OCI-M2 (cell line): Measurements from ENCODE around the gene CCDC102A.

Experiments used
- DNase-seq: peaks from one replicate; lab custom pipeline; 2025; ENCODE audit not compliant: unreplicated experiment; lab: John Stamatoyannopoulos, UW

Gene CCDC102A

GRCh38 chr16:57538235-57538721, 1.9 kb upstream of the CCDC102A start:
- no peak for DNase-seq

GRCh38 chr16:57537581-57538234, 1.3 kb upstream of the CCDC102A start:
- no peak for DNase-seq

- DNase-seq = no peak
These were observed 779 bp upstream of the CCDC102A start for GRCh38 chr16:57537194-57537505.

- DNase-seq = peak; percentile 20
These were observed 578 bp downstream of the CCDC102A start for GRCh38 chr16:57535680-57536305.

GRCh38 chr16:57534881-57535658, 1.3 kb downstream of the CCDC102A start:
- no peak for DNase-seq

- no peak for DNase-seq
These were observed 2.0 kb downstream of the CCDC102A start for GRCh38 chr16:57534337-57534880.

- no peak for DNase-seq
These were observed 2.7 kb downstream of the CCDC102A start for GRCh38 chr16:57533431-57534336.

- no peak for DNase-seq
These were observed 4.1 kb downstream of the CCDC102A start for GRCh38 chr16:57532266-57532625.

- no peak for DNase-seq
These were observed 4.6 kb downstream of the CCDC102A start for GRCh38 chr16:57531635-57532265.

GRCh38 chr16:57531253-57531575, 5.2 kb downstream of the CCDC102A start:
- DNase-seq = no peak

GRCh38 chr16:57530522-57531252, 5.7 kb downstream of the CCDC102A start:
- DNase-seq = no peak

- DNase-seq = no peak
These were observed 6.3 kb downstream of the CCDC102A start for GRCh38 chr16:57530104-57530521.

GRCh38 chr16:57529391-57530103, 6.8 kb downstream of the CCDC102A start:
- no peak for DNase-seq

GRCh38 chr16:57528499-57529390, 7.6 kb downstream of the CCDC102A start:
- no peak for DNase-seq

GRCh38 chr16:57527610-57528360, 8.6 kb downstream of the CCDC102A start:
- no peak for DNase-seq

GRCh38 chr16:57527027-57527426, 9.3 kb downstream of the CCDC102A start:
- DNase-seq = no peak

GRCh38 chr16:57526498-57526897, 9.9 kb downstream of the CCDC102A start:
- no peak for DNase-seq

GRCh38 chr16:57525761-57526160, 10.6 kb downstream of the CCDC102A start:
- DNase-seq = no peak
